SU-DHL-6 (cell line): ENCODE measurements around the gene FAM13C.
"Not testable (repeated sequence)": the region's sequence is repeated elsewhere in the genome, so short reads cannot be mapped to it uniquely, and the experiment has no call there.

Experiments
- CTCF ChIP-seq: fragments of 200-600 bp; sonication (generic); IDR thresholded peaks from one replicate; pipeline ENCODE4 v1.5.1; 2017; ENCODE audit warnings: antibody characterized with exemption, mild to moderate bottlenecking, low read length, moderate library complexity; ENCODE audit not compliant: insufficient read depth, poor library complexity, severe bottlenecking
- EZH2phosphoT487 ChIP-seq: fragments of 200-600 bp; sonication (generic), shearing (Covaris generic); conservative IDR thresholded peaks from 2 replicates; pipeline ENCODE4 v1.6.1; 2018; ENCODE audit warnings: mild to moderate bottlenecking, antibody characterized with exemption, low read length, moderate library complexity, mixed read lengths

DNA sequence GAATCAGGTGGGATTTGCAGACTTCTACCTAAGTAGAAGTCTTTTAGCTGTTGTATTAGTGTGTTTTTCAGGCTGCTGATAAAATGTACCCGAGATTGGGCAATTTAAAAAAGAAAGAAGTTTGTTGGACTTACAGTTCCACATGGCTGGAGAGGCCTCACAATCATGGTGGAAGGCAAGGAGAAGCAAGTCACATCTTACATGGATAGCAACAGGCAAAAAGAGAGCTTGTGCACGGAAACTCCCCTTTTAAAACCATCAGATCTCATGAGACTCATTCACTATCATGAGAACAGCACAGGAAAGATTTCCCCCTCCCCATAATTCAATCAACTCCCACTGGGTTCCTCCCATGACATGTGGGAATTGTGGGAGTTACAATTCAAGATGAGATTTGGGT, 123.2 kb downstream of the FAM13C start:
- TF ChIP-seq CTCF, EZH2phosphoT487: not testable (repeated sequence)
